Measurements from ENCODE around the gene ZNF467. TPM values are rescaled to one million over a fixed set of nuclear protein-coding genes. Genes with fewer than 3 reads are reported as not detected.

The ZNF467 gene
- total RNA-seq, 1 experiment from 2014 or later, result 18.1 TPM

GRCh38 chr7:149785983-149786382 lies 12.6 kb upstream of the ZNF467 start:
- ChIA-PET POLR2A (no interaction called here), CTCF (no interaction called here)
- intact Hi-C loops (cut with micrococcal nuclease; ENCODE audit: unreplicated experiment) (no loop called here), in situ Hi-C loops (cut with HindIII; ENCODE audit: low pct_unique_long_range_greater_than_20kb, low sequenced_read_pairs) (no loop called here)
- H3K36me3 ChIP-seq (ENCODE audit: control insufficient read depth, insufficient read depth, low read length), result no peaks in the 10 kb centered on the region
- H3K27ac ChIP-seq (ENCODE audit: low read length), result no peak overlapping the region
- H3K4me3 ChIP-seq (ENCODE audit: low read depth in 2 of 2, low read length in 2 of 2), result no peak overlapping the region
- H3K4me1 ChIP-seq (ENCODE audit: control insufficient read depth, insufficient read depth, low read length), result no peaks in the 10 kb centered on the region
- H3K27me3 ChIP-seq (ENCODE audit: control insufficient read depth, insufficient read depth, low read length), result no peaks in the 10 kb centered on the region
- no TSS peak for BruUV-seq (replicated peaks)
- H3K9me3 ChIP-seq (ENCODE audit: control insufficient read depth, insufficient read depth, low read depth, low read length), result no peaks in the 10 kb centered on the region
- DNase-seq (ENCODE audit: low read depth, low spot score) (no peak), ATAC-seq (no peak)
- no peak for TF ChIP-seq REST (IDR thresholded peaks at IDR 0.05; ENCODE audit: insufficient read depth in 1 of 2, low read depth in 2 of 2, low read length in 1 of 2)
- no peak for TF ChIP-seq TCF7L2 (IDR thresholded peaks at IDR 0.05; ENCODE audit: low read depth, low read length)
- TF ChIP-seq CTCF (IDR thresholded peaks at IDR 0.05), result no peak
- no peak for TF ChIP-seq POLR2AphosphoS5 (IDR thresholded peaks at IDR 0.05; ENCODE audit: low read depth, low read length)
- TF ChIP-seq SIN3A (IDR thresholded peaks at IDR 0.05; ENCODE audit: borderline replicate concordance, insufficient read depth, low read depth, low read length), result no peak

DNA sequence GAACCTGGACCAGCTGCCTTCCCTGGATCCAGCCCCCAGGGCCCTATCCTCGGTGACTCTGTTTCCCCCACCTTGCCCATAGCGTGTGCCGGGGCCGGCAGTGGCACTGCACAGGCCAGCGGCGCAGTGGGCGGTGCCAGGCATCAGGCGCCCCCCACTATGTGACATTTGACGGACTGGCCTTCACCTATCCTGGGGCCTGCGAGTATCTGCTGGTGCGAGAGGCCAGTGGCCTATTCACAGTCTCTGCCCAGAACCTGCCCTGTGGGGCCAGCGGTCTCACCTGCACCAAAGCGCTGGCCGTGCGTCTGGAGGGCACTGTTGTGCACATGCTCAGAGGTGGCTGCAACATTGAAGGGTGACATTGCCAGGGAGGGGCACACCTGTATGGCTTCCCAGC lies 12.0 kb upstream of the ZNF467 start:
- ATAC-seq (no peak), DNase-seq (ENCODE audit: low read depth, low spot score) (no peak)
- BruUV-seq (replicated peaks), result no TSS peak
- Histone ChIP-seq H3K9me3 (ENCODE audit: control insufficient read depth, insufficient read depth, low read depth, low read length) (no peaks in the 10 kb centered on the region), H3K36me3 (ENCODE audit: control insufficient read depth, insufficient read depth, low read length) (no peaks in the 10 kb centered on the region), H3K4me1 (ENCODE audit: control insufficient read depth, insufficient read depth, low read length) (no peaks in the 10 kb centered on the region; the same call in 1 of the 2 replicates), H3K27ac (ENCODE audit: low read length) (no peak overlapping the region), H3K4me3 (ENCODE audit: low read depth in 2 of 2, low read length in 2 of 2) (no peak overlapping the region), H3K27me3 (ENCODE audit: control insufficient read depth, insufficient read depth, low read length) (no peaks in the 10 kb centered on the region)
- intact Hi-C loops (cut with micrococcal nuclease; ENCODE audit: unreplicated experiment) (no loop called here), in situ Hi-C loops (cut with HindIII; ENCODE audit: low pct_unique_long_range_greater_than_20kb, low sequenced_read_pairs) (no loop called here)
- POLR2A ChIA-PET, result no interaction called here
- CTCF ChIA-PET, result no interaction called here
- no peak for TF ChIP-seq CTCF (IDR thresholded peaks at IDR 0.05)
- no peak for TF ChIP-seq REST (IDR thresholded peaks at IDR 0.05; ENCODE audit: insufficient read depth in 1 of 2, low read depth in 2 of 2, low read length in 1 of 2)

Data from Panc1 (cell line).